GM23338 (cell line): Measurements from ENCODE around the gene VSTM1. TPM values are rescaled to one million over a fixed set of nuclear protein-coding genes. Genes with fewer than 3 reads are reported as not detected.

ENCODE experiments used
- ATAC-seq: fragments of 200-7000 bp; cut with Tn5 transposase; 3 replicates; pipeline ENCODE4 v1.9.1; 2020
- DNase-seq: peaks from one replicate; pipeline ENCODE4 v3.0.0-alpha.2; 2015; ENCODE audit warnings: low spot score
- H2AFZ ChIP-seq: fragments of 200-600 bp; sonication (generic); 2 replicates; pipeline ENCODE4 v1.8.0; 2016; ENCODE audit warnings: antibody characterized with exemption, mild to moderate bottlenecking, moderate library complexity
- H3F3A ChIP-seq: fragments of 200-600 bp; sonication (generic); replicated peaks from 2 replicates; pipeline ENCODE4 v1.8.0; 2017; ENCODE audit warnings: antibody characterized with exemption, mixed run types, low read depth
- H3K27ac ChIP-seq: fragments of 200-600 bp; sonication (generic); 2 replicates; pipeline ENCODE4 v1.6.1; 2016; ENCODE audit warnings: low read depth
- H3K27me3 ChIP-seq: fragments of 200-600 bp; sonication (generic); 2 replicates; pipeline ENCODE4 v1.8.0; 2016; ENCODE audit warnings: mild to moderate bottlenecking, mixed run types, moderate library complexity; ENCODE audit not compliant: insufficient read depth
- H3K36me3 ChIP-seq: fragments of 200-600 bp; sonication (generic); 2 replicates; pipeline ENCODE4 v1.8.0; 2016; ENCODE audit warnings: mild to moderate bottlenecking; ENCODE audit not compliant: insufficient read depth
- H3K4me1 ChIP-seq: fragments of 200-600 bp; sonication (generic); 2 replicates; pipeline ENCODE4 v1.8.0; 2016; ENCODE audit warnings: mild to moderate bottlenecking, moderate library complexity; ENCODE audit not compliant: insufficient read depth
- H3K4me2 ChIP-seq: fragments of 200-600 bp; sonication (generic); 2 replicates; pipeline ENCODE4 v1.7.1; 2017; ENCODE audit warnings: mixed run types
- H3K4me3 ChIP-seq: fragments of 200-600 bp; sonication (generic); 2 replicates; pipeline ENCODE4 v1.6.1; 2016; ENCODE audit warnings: mixed run types
- H3K79me2 ChIP-seq: fragments of 200-600 bp; sonication (generic); replicated peaks from 2 replicates; pipeline ENCODE4 v1.8.0; 2017; ENCODE audit warnings: mild to moderate bottlenecking; ENCODE audit not compliant: insufficient read depth
- H3K9me2 ChIP-seq: fragments of 200-600 bp; sonication (generic); 2 replicates; pipeline ENCODE4 v1.8.0; 2017; ENCODE audit not compliant: insufficient read depth
- H4K20me1 ChIP-seq: fragments of 200-600 bp; sonication (generic); replicated peaks from 2 replicates; pipeline ENCODE4 v1.8.0; 2017; ENCODE audit warnings: mild to moderate bottlenecking; ENCODE audit not compliant: insufficient read depth
- H3K27ac Mint-ChIP-seq: 2 replicates; pipeline ENCODE4 v1.8.0; 2020; ENCODE audit warnings: inconsistent platforms, mild to moderate bottlenecking, moderate library complexity, mixed read lengths
- H3K27me3 Mint-ChIP-seq: 3 replicates; pipeline ENCODE4 v1.8.0; 2022; ENCODE audit warnings: low read depth, mild to moderate bottlenecking, moderate library complexity, mixed read lengths, inconsistent platforms; ENCODE audit not compliant: insufficient read depth, poor library complexity
- H3K36me3 Mint-ChIP-seq: 3 replicates; pipeline ENCODE4 v1.8.0; 2021; ENCODE audit warnings: low read depth, mild to moderate bottlenecking, inconsistent platforms, moderate library complexity, mixed read lengths
- H3K4me1 Mint-ChIP-seq: 3 replicates; pipeline ENCODE4 v1.8.0; 2020; ENCODE audit warnings: mild to moderate bottlenecking, inconsistent platforms, mixed read lengths
- H3K4me3 Mint-ChIP-seq: 3 replicates; pipeline ENCODE4 v1.8.0; 2021; ENCODE audit warnings: moderate library complexity, mild to moderate bottlenecking, inconsistent platforms, mixed read lengths
- H3K9me3 Mint-ChIP-seq: 3 replicates; pipeline ENCODE4 v1.8.0; 2020; ENCODE audit warnings: moderate library complexity, mild to moderate bottlenecking, inconsistent platforms, mixed read lengths
- CREB1 ChIP-seq: fragments of 250-450 bp; sonication (Bioruptor Pico); IDR thresholded peaks from 2 replicates; pipeline ENCODE4 v1.5.0; 2020; ENCODE audit warnings: low read depth, mild to moderate bottlenecking, moderate library complexity
- ETS1 ChIP-seq: IDR thresholded peaks from 2 replicates; pipeline ENCODE4 v1.6.1; 2016; ENCODE audit warnings: antibody characterized with exemption
- EZH2 ChIP-seq: fragments of 200-600 bp; sonication (generic); IDR thresholded peaks from one replicate; pipeline ENCODE4 v1.8.0; 2017; ENCODE audit warnings: antibody characterized with exemption, mild to moderate bottlenecking, low read depth; ENCODE audit not compliant: unreplicated experiment
- EZH2phosphoT487 ChIP-seq: fragments of 200-600 bp; sonication (generic); IDR thresholded peaks from one replicate; pipeline ENCODE4 v1.8.1; 2018; ENCODE audit warnings: antibody characterized with exemption; ENCODE audit not compliant: unreplicated experiment
- JUNB ChIP-seq: IDR thresholded peaks from one replicate; pipeline ENCODE4 v1.6.1; 2016; ENCODE audit warnings: antibody characterized with exemption; ENCODE audit not compliant: unreplicated experiment
- NANOG ChIP-seq: IDR thresholded peaks from 2 replicates; pipeline ENCODE4 v1.6.1; 2016; ENCODE audit warnings: antibody characterized with exemption, borderline replicate concordance
- POLR2AphosphoS5 ChIP-seq: IDR thresholded peaks from 2 replicates; pipeline ENCODE4 v1.6.1; 2016; ENCODE audit warnings: antibody characterized with exemption, low read depth
- STAT1 ChIP-seq: IDR thresholded peaks from one replicate; pipeline ENCODE4 v1.6.1; 2016; ENCODE audit warnings: antibody characterized with exemption; ENCODE audit not compliant: unreplicated experiment
- ZNF114 ChIP-seq: fragments of 250-450 bp; sonication (Bioruptor Pico); IDR thresholded peaks from 2 replicates; pipeline ENCODE4 v1.5.0; 2020; ENCODE audit warnings: mild to moderate bottlenecking, moderate library complexity
- ZNF331 ChIP-seq: fragments of 250-450 bp; sonication (Bioruptor Pico); IDR thresholded peaks from 2 replicates; pipeline ENCODE4 v1.5.0; 2020; ENCODE audit warnings: low read depth, mild to moderate bottlenecking, moderate library complexity
- ZNF462 ChIP-seq: fragments of 250-450 bp; sonication (Bioruptor Pico); IDR thresholded peaks from 2 replicates; pipeline ENCODE4 v1.5.0; 2020; ENCODE audit warnings: mild to moderate bottlenecking, moderate library complexity
- polyA plus RNA-seq: library from polyadenylated mRNA; unstranded; fragments of >200 nt; fragmentation: Nextera tagmentation; extraction: Ambion mirVana; gene quantifications from 2 replicates; pipeline ENCODE4 v1.2.1, GENCODE V29; 2016
- total RNA-seq: library from RNA; depleted of rRNA; stranded (reverse); fragments of >200 nt; shearing (Covaris generic); gene quantifications from 2 replicates; pipeline ENCODE4 v1.2.3, GENCODE V29; 2014
- TF ChIP-seq, protein P1 (sequence below): IDR thresholded peaks from one replicate; pipeline ENCODE4 v1.6.1; 2018; ENCODE audit warnings: antibody characterized with exemption; ENCODE audit not compliant: unreplicated experiment
- TF ChIP-seq, protein P2 (sequence below), 2 experiments: fragments of 200-600 bp in 1 of 2; sonication (generic) in 1 of 2; conservative IDR thresholded peaks; 2 replicates each; pipeline versions ENCODE4 v1.5.1 to v1.6.1; 2016 to 2017; ENCODE audit warnings: antibody characterized with exemption in 2 of 2, low read depth in 2 of 2, mild to moderate bottlenecking in 2 of 2, moderate library complexity in 1 of 2

VSTM1 gene
- total and polyA plus RNA-seq, 2 experiments from 2014 or later = not detected

GRCh38 chr19:54107876-54108490 is 44.3 kb upstream of the VSTM1 start:
- Histone ChIP-seq H3K27ac (no peak overlapping the region), H3K4me1 (peaks cover 5% of the 10 kb centered on the region; the same call in 1 of the 2 replicates), H3K79me2 (peaks cover 22% of the 10 kb centered on the region), H3K4me3 (no peak overlapping the region), H3K9me2 (no peaks in the 10 kb centered on the region), H2AFZ (no peak overlapping the region), H3K27me3 (no peaks in the 10 kb centered on the region), H4K20me1 (peaks cover 19% of the 10 kb centered on the region), H3F3A (peaks cover 3% of the 10 kb centered on the region; the same call in 1 of the 2 replicates), H3K4me2 (no peak overlapping the region), H3K36me3 (peaks cover 12% of the 10 kb centered on the region)
- peaks cover 4% of the 10 kb centered on the region; the same call in 1 of the 3 replicates for H3K4me1 Mint-ChIP-seq
- ATAC-seq (no peak; the same call in 2 of the 3 replicates), DNase-seq (peak; percentile 28)
- H3K36me3 Mint-ChIP-seq = peaks cover 57% of the 10 kb centered on the region
- H3K27me3 Mint-ChIP-seq = peaks cover 17% of the 10 kb centered on the region
- H3K27ac Mint-ChIP-seq = no peak overlapping the region
- H3K9me3 Mint-ChIP-seq = no peaks in the 10 kb centered on the region; the same call in 2 of the 3 replicates
- H3K4me3 Mint-ChIP-seq = no peak overlapping the region; the same call in 2 of the 3 replicates
- TF ChIP-seq ZNF462 (no peak), ETS1 (no peak), NANOG (no peak), ZNF331 (CRISPR knock-in tag) (no peak), STAT1 (no peak), JUNB (no peak), ZNF114 (CRISPR knock-in tag) (no peak), POLR2AphosphoS5 (no peak), CREB1 (CRISPR knock-in tag) (no peak), EZH2phosphoT487 (no peak), EZH2 (no peak)
- TF ChIP-seq, protein P1, sequence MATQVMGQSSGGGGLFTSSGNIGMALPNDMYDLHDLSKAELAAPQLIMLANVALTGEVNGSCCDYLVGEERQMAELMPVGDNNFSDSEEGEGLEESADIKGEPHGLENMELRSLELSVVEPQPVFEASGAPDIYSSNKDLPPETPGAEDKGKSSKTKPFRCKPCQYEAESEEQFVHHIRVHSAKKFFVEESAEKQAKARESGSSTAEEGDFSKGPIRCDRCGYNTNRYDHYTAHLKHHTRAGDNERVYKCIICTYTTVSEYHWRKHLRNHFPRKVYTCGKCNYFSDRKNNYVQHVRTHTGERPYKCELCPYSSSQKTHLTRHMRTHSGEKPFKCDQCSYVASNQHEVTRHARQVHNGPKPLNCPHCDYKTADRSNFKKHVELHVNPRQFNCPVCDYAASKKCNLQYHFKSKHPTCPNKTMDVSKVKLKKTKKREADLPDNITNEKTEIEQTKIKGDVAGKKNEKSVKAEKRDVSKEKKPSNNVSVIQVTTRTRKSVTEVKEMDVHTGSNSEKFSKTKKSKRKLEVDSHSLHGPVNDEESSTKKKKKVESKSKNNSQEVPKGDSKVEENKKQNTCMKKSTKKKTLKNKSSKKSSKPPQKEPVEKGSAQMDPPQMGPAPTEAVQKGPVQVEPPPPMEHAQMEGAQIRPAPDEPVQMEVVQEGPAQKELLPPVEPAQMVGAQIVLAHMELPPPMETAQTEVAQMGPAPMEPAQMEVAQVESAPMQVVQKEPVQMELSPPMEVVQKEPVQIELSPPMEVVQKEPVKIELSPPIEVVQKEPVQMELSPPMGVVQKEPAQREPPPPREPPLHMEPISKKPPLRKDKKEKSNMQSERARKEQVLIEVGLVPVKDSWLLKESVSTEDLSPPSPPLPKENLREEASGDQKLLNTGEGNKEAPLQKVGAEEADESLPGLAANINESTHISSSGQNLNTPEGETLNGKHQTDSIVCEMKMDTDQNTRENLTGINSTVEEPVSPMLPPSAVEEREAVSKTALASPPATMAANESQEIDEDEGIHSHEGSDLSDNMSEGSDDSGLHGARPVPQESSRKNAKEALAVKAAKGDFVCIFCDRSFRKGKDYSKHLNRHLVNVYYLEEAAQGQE = no peak
- TF ChIP-seq, protein P2, sequence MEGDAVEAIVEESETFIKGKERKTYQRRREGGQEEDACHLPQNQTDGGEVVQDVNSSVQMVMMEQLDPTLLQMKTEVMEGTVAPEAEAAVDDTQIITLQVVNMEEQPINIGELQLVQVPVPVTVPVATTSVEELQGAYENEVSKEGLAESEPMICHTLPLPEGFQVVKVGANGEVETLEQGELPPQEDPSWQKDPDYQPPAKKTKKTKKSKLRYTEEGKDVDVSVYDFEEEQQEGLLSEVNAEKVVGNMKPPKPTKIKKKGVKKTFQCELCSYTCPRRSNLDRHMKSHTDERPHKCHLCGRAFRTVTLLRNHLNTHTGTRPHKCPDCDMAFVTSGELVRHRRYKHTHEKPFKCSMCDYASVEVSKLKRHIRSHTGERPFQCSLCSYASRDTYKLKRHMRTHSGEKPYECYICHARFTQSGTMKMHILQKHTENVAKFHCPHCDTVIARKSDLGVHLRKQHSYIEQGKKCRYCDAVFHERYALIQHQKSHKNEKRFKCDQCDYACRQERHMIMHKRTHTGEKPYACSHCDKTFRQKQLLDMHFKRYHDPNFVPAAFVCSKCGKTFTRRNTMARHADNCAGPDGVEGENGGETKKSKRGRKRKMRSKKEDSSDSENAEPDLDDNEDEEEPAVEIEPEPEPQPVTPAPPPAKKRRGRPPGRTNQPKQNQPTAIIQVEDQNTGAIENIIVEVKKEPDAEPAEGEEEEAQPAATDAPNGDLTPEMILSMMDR (conservative IDR thresholded peaks at IDR 0.05; ENCODE audit: low read depth in 2 of 2) = no peak
